Dendritic cell treated with granulocyte-macrophage colony-stimulating factor and Interleukin-4, amounts not matched to agents 40 ng/mL and 50 ng/mL, for 4 days (primary cell): ENCODE results near the gene GTPBP4.

Experiments
- H3K27ac Mint-ChIP-seq: one replicate; pipeline ENCODE4 v1.8.0; 2022; ENCODE audit warnings: mild to moderate bottlenecking, mixed read lengths
- H3K27me3 Mint-ChIP-seq: one replicate; pipeline ENCODE4 v1.8.0; 2022; ENCODE audit warnings: mild to moderate bottlenecking, mixed read lengths
- H3K36me3 Mint-ChIP-seq: one replicate; pipeline ENCODE4 v1.8.0; 2022; ENCODE audit warnings: low read depth, mixed read lengths
- H3K4me1 Mint-ChIP-seq: one replicate; pipeline ENCODE4 v1.8.0; 2022; ENCODE audit warnings: low read depth, mixed read lengths
- H3K4me3 Mint-ChIP-seq: one replicate; pipeline ENCODE4 v1.8.0; 2022; ENCODE audit warnings: mild to moderate bottlenecking, moderate library complexity, mixed read lengths
- H3K9me3 Mint-ChIP-seq: one replicate; pipeline ENCODE4 v1.8.0; 2022; ENCODE audit warnings: mixed read lengths
- intact Hi-C: fragments of 100-400 bp; cut with micrococcal nuclease; formaldehyde crosslinking; loops from one replicate; pipeline ENCODE4 v1.15.0; 2022

GTPBP4 gene

GRCh38 chr10:958106-958505, 30.1 kb upstream of the GTPBP4 start:
- no peaks in the 10 kb centered on the region for H3K36me3 Mint-ChIP-seq
- intact Hi-C loops, result no loop called here
- H3K27me3 Mint-ChIP-seq, result peaks cover 24% of the 10 kb centered on the region
- no peak overlapping the region for H3K4me3 Mint-ChIP-seq
- no peaks in the 10 kb centered on the region for H3K9me3 Mint-ChIP-seq
- H3K4me1 Mint-ChIP-seq, result no peaks in the 10 kb centered on the region
- no peak overlapping the region for H3K27ac Mint-ChIP-seq

- H3K27me3 Mint-ChIP-seq, result peaks cover 21% of the 10 kb centered on the region
- no peaks in the 10 kb centered on the region for H3K9me3 Mint-ChIP-seq
- no peaks in the 10 kb centered on the region for H3K36me3 Mint-ChIP-seq
- no peak overlapping the region for H3K4me3 Mint-ChIP-seq
- H3K27ac Mint-ChIP-seq, result no peak overlapping the region
- H3K4me1 Mint-ChIP-seq, result no peaks in the 10 kb centered on the region
- intact Hi-C loops, result no loop called here
Observed at GRCh38 chr10:958856-959255, 29.4 kb upstream of the GTPBP4 start.

- Mint-ChIP-seq H3K27me3 (peaks cover 24% of the 10 kb centered on the region), H3K36me3 (no peaks in the 10 kb centered on the region), H3K4me1 (no peaks in the 10 kb centered on the region), H3K27ac (no peak overlapping the region), H3K9me3 (no peaks in the 10 kb centered on the region), H3K4me3 (no peak overlapping the region)
- intact Hi-C loops, result no loop called here
Observed at GRCh38 chr10:962342-962741, 25.9 kb upstream of the GTPBP4 start.

- H3K4me1 Mint-ChIP-seq, result no peaks in the 10 kb centered on the region
- peaks cover 21% of the 10 kb centered on the region for H3K27me3 Mint-ChIP-seq
- no peaks in the 10 kb centered on the region for H3K9me3 Mint-ChIP-seq
- H3K4me3 Mint-ChIP-seq, result no peak overlapping the region
- intact Hi-C loops, result no loop called here
- no peaks in the 10 kb centered on the region for H3K36me3 Mint-ChIP-seq
- no peak overlapping the region for H3K27ac Mint-ChIP-seq
Observed at GRCh38 chr10:963186-963585, 25.0 kb upstream of the GTPBP4 start.

- Mint-ChIP-seq H3K36me3 (no peaks in the 10 kb centered on the region), H3K4me1 (no peaks in the 10 kb centered on the region), H3K9me3 (no peaks in the 10 kb centered on the region), H3K4me3 (no peak overlapping the region), H3K27ac (no peak overlapping the region), H3K27me3 (peaks cover 21% of the 10 kb centered on the region)
- intact Hi-C loops, result no loop called here
Observed at GRCh38 chr10:963655-964054, 24.6 kb upstream of the GTPBP4 start.

- Mint-ChIP-seq H3K9me3 (no peaks in the 10 kb centered on the region), H3K27ac (no peak overlapping the region), H3K27me3 (peaks cover 24% of the 10 kb centered on the region), H3K36me3 (no peaks in the 10 kb centered on the region), H3K4me3 (no peak overlapping the region), H3K4me1 (no peaks in the 10 kb centered on the region)
- intact Hi-C loops, result no loop called here
Observed at GRCh38 chr10:964321-964987, 23.8 kb upstream of the GTPBP4 start.

GRCh38 chr10:964988-965417, 23.2 kb upstream of the GTPBP4 start:
- H3K9me3 Mint-ChIP-seq, result no peaks in the 10 kb centered on the region
- H3K4me1 Mint-ChIP-seq, result peaks cover 4% of the 10 kb centered on the region
- intact Hi-C loops, result no loop called here
- H3K27me3 Mint-ChIP-seq, result peaks cover 25% of the 10 kb centered on the region
- no peak overlapping the region for H3K27ac Mint-ChIP-seq
- no peak overlapping the region for H3K4me3 Mint-ChIP-seq
- H3K36me3 Mint-ChIP-seq, result no peaks in the 10 kb centered on the region

- H3K27ac Mint-ChIP-seq, result peak overlapping the region; percentile 38
- H3K36me3 Mint-ChIP-seq, result no peaks in the 10 kb centered on the region
Observed at GRCh38 chr10:966466-967235, 21.6 kb upstream of the GTPBP4 start.

GRCh38 chr10:968546-969199, 19.6 kb upstream of the GTPBP4 start:
- H3K9me3 Mint-ChIP-seq, result no peaks in the 10 kb centered on the region
- intact Hi-C loops, result no loop called here
- H3K27ac Mint-ChIP-seq, result no peak overlapping the region
- peaks cover 22% of the 10 kb centered on the region for H3K27me3 Mint-ChIP-seq
- no peak overlapping the region for H3K4me3 Mint-ChIP-seq
- H3K36me3 Mint-ChIP-seq, result no peaks in the 10 kb centered on the region
- H3K4me1 Mint-ChIP-seq, result peaks cover 33% of the 10 kb centered on the region

More at GRCh38 chr10:966466-967235, 21.6 kb upstream of the GTPBP4 start:
- intact Hi-C loops, result no loop called here
- Mint-ChIP-seq H3K4me1 (peaks cover 19% of the 10 kb centered on the region), H3K9me3 (no peaks in the 10 kb centered on the region), H3K27me3 (peaks cover 22% of the 10 kb centered on the region), H3K4me3 (no peak overlapping the region)

GRCh38 chr10:969473-970150, 18.6 kb upstream of the GTPBP4 start:
- intact Hi-C loops, result no loop called here
- H3K27me3 Mint-ChIP-seq, result peaks cover 22% of the 10 kb centered on the region
- no peaks in the 10 kb centered on the region for H3K9me3 Mint-ChIP-seq
- no peaks in the 10 kb centered on the region for H3K36me3 Mint-ChIP-seq
- no peak overlapping the region for H3K4me3 Mint-ChIP-seq
- H3K4me1 Mint-ChIP-seq, result peaks cover 33% of the 10 kb centered on the region
- no peak overlapping the region for H3K27ac Mint-ChIP-seq

- H3K36me3 Mint-ChIP-seq, result no peaks in the 10 kb centered on the region
- no peaks in the 10 kb centered on the region for H3K9me3 Mint-ChIP-seq
- H3K4me1 Mint-ChIP-seq, result peaks cover 33% of the 10 kb centered on the region
- no peak overlapping the region for H3K4me3 Mint-ChIP-seq
- peaks cover 22% of the 10 kb centered on the region for H3K27me3 Mint-ChIP-seq
- H3K27ac Mint-ChIP-seq, result peak overlapping the region; percentile 53
- intact Hi-C loops, result no loop called here
Observed at GRCh38 chr10:970311-971149, 17.7 kb upstream of the GTPBP4 start.

GRCh38 chr10:971150-971542, 17.1 kb upstream of the GTPBP4 start:
- Mint-ChIP-seq H3K4me3 (no peak overlapping the region), H3K9me3 (peaks cover 1% of the 10 kb centered on the region), H3K27ac (peak overlapping the region; percentile 53), H3K27me3 (peaks cover 19% of the 10 kb centered on the region), H3K36me3 (no peaks in the 10 kb centered on the region), H3K4me1 (peaks cover 33% of the 10 kb centered on the region)
- intact Hi-C loops, result no loop called here

GRCh38 chr10:971613-972012, 16.6 kb upstream of the GTPBP4 start:
- Mint-ChIP-seq H3K4me3 (no peak overlapping the region), H3K27me3 (peaks cover 19% of the 10 kb centered on the region), H3K9me3 (peaks cover 6% of the 10 kb centered on the region), H3K36me3 (no peaks in the 10 kb centered on the region), H3K4me1 (peaks cover 33% of the 10 kb centered on the region), H3K27ac (peak overlapping the region; percentile 53)
- intact Hi-C loops, result no loop called here
